NK-92 treated with Interleukin-12 subunit alpha and Interleukin-12 subunit beta, amount 100 ng/mL, for 24 hours (cell line): ENCODE results near the gene MAGEB1.

Experiments used
- DNase-seq: peaks from one replicate; lab custom pipeline; 2025; lab: John Stamatoyannopoulos, UW

Gene MAGEB1

DNA sequence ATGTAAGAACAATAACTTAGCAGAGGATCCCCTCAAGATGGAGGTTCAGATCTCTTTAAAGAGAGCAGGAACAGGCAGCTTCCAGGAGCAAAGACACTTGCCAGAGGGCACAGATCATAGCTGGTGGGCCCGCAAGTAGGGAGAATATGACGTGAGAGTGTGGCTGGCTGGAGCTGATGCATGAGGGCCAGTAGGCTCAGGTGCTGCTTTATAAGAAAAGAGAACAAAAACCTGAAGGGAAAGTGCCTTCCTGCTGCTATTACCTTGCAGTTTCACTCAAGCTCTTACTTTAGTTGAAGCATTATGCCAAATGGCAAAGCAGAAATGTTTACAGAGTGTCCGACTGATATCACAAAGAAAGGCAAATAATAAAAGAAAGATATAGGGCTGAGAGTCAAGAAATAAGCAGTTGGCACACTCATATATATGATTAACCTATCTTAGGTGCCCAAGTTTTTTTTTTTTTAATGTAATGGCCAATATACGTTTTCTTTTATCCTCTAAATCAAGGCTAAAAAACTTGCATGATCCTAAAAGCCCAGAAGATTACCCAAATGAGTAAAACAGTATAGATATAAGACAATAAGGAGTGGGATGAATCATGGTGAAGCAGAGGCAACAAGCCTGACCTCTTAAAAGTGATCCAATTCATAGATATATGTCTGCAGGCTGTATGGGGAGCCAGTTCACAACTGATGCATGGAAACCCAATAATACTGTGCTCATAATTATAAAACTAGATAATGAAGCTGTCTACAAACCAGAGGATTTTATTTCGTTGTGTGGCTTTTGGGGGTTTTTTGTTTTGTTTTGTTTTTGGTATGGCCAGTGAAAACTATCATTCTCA, 49.7 kb downstream of the MAGEB1 start:
- no peak for DNase-seq

DNA sequence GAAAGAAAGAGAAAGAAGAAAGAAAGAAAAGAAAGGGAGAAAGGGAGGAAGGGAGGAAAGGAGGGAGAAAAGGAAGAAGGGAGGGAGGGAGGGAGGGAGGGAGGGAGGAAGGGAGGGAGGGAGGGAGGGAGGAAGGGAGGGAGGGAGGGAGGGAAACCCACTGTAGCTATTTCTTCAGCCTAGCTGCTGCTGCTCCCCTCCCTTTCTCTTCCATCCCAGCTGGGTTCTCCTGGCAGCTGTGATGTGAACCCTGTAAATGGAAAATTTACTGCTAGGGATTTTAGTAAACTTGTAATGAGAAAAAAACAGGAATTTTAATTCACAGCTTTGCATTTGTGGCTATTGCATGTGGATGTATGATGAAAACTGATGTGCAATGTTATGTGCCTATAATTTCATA, 54.3 kb downstream of the MAGEB1 start:
- DNase-seq = no peak
